ENCODE data around the gene CD109.

DNA sequence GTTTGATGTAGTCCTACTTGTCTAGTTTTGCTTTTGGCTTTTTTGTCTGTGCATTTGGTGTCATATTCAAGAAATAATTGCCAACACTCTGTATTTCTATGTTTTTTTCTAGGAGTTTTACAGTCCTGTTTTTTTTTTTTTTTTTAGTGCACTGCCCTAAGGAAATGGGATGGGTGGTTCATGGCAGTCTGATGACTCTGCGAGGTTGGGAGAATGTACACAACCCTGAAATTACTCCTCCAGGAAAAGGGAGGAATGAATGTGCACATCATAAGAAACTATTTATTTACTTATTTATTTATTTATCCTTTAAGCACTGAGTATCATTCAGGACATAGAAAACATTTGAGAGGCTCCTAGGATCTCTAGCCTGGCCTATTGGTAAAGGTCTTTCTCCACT, 27.0 kb upstream of the CD109 start:
- no peak for TF ChIP-seq POLR2A (IDR thresholded peaks at IDR 0.05)
- TF ChIP-seq, protein P1, sequence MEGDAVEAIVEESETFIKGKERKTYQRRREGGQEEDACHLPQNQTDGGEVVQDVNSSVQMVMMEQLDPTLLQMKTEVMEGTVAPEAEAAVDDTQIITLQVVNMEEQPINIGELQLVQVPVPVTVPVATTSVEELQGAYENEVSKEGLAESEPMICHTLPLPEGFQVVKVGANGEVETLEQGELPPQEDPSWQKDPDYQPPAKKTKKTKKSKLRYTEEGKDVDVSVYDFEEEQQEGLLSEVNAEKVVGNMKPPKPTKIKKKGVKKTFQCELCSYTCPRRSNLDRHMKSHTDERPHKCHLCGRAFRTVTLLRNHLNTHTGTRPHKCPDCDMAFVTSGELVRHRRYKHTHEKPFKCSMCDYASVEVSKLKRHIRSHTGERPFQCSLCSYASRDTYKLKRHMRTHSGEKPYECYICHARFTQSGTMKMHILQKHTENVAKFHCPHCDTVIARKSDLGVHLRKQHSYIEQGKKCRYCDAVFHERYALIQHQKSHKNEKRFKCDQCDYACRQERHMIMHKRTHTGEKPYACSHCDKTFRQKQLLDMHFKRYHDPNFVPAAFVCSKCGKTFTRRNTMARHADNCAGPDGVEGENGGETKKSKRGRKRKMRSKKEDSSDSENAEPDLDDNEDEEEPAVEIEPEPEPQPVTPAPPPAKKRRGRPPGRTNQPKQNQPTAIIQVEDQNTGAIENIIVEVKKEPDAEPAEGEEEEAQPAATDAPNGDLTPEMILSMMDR (IDR thresholded peaks at IDR 0.05) = no peak
